GM12872 (cell line): Measurements from ENCODE around the gene CCL3.

Experiments used
- TF ChIP-seq, protein P1 (sequence below): IDR thresholded peaks from 3 replicates; pipeline ENCODE4 v1.5.1; 2011; ENCODE audit warnings: low read depth, mild to moderate bottlenecking, low read length, moderate library complexity; ENCODE audit not compliant: insufficient read depth

Gene CCL3

GRCh38 chr17:36071751-36072150 lies 18.2 kb downstream of the CCL3 start:
- TF ChIP-seq, protein P1, sequence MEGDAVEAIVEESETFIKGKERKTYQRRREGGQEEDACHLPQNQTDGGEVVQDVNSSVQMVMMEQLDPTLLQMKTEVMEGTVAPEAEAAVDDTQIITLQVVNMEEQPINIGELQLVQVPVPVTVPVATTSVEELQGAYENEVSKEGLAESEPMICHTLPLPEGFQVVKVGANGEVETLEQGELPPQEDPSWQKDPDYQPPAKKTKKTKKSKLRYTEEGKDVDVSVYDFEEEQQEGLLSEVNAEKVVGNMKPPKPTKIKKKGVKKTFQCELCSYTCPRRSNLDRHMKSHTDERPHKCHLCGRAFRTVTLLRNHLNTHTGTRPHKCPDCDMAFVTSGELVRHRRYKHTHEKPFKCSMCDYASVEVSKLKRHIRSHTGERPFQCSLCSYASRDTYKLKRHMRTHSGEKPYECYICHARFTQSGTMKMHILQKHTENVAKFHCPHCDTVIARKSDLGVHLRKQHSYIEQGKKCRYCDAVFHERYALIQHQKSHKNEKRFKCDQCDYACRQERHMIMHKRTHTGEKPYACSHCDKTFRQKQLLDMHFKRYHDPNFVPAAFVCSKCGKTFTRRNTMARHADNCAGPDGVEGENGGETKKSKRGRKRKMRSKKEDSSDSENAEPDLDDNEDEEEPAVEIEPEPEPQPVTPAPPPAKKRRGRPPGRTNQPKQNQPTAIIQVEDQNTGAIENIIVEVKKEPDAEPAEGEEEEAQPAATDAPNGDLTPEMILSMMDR = no peak

- TF ChIP-seq, protein P1 = no peak
Observed at GRCh38 chr17:36070427-36070826, 19.5 kb downstream of the CCL3 start.

- TF ChIP-seq, protein P1 = no peak
Observed at GRCh38 chr17:36069136-36069535, 20.8 kb downstream of the CCL3 start.

DNA sequence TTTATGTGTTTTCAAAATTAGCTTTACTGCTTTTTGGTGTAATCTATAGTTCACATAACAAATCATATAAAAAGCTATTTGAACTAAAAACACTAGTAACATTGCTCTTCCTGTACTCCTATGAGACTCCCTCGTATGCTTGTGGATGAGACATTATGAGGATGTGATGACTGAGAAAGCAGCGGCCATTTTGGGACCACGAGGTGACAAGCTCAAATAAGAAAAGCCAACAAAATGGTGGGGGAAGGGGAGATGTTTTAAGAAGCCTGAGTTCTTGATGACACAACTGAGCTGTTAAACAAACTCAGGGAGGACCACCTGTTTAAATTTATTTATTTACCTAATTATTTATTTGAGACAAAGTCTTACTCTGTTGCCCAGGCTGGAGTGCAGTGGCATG lies 21.4 kb downstream of the CCL3 start:
- TF ChIP-seq, protein P1 = no peak

DNA sequence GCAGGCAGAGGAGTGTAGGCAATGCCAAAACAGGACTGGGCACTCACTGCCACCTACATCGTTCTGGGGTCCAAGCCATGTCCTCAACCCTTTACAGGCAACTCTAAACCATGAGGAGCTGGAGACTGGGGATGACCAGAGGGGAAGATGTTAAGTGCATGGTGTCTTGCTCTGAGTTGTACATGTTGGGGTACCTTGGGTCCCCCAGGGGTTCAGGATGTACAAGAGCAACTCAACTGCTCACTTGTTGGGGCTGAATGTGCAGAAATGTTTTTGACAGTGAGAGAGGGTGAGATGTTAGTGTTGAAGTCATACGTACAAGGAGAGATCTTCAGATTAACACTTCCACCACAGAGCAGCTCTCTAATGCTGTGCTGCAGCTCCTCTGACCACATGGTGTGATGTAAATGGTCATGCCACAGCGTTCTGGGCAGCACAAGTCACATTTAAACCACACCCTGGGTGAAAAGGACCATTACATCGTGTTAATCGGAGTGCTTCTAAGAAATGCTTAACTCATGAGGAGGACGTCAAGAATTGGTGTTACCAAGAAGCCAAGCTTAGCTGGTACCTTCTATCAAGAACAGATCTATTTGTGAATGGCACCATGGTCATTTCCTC lies 23.5 kb downstream of the CCL3 start:
- TF ChIP-seq, protein P1 = no peak

GRCh38 chr17:36063786-36064541 lies 26.0 kb downstream of the CCL3 start, which contains the start of gene CCL18:
Gene CCL18, plus strand, starts transcription at chr17:36064272. Its CDS starts 71 bp downstream, at chr17:36064343.
- TF ChIP-seq, protein P1 = no peak

DNA sequence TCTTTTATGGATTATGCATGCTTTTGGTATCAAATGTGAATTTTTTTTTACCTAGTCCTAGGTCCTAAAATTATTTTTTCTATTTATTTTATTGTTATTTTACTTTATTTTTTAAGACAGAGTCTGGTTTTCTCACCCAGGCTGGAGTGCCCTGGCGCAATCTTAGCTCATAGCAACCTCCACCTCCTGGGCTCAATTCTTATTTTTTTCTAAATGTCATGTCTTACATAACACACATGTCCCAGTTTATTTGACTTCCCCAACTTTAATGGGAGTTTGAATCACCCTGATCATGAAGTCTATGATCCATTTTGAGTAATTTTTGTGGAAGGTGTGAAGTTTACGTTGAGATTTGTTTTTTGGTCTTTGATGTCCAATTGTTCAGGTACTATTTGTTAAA lies 29.1 kb downstream of the CCL3 start:
- TF ChIP-seq, protein P1 = no peak
